Measurements from ENCODE around the gene SELENOW.
"Not testable (repeated sequence)": the region's sequence is repeated elsewhere in the genome, so short reads cannot be mapped to it uniquely, and the experiment has no call there.

Gene SELENOW

DNA sequence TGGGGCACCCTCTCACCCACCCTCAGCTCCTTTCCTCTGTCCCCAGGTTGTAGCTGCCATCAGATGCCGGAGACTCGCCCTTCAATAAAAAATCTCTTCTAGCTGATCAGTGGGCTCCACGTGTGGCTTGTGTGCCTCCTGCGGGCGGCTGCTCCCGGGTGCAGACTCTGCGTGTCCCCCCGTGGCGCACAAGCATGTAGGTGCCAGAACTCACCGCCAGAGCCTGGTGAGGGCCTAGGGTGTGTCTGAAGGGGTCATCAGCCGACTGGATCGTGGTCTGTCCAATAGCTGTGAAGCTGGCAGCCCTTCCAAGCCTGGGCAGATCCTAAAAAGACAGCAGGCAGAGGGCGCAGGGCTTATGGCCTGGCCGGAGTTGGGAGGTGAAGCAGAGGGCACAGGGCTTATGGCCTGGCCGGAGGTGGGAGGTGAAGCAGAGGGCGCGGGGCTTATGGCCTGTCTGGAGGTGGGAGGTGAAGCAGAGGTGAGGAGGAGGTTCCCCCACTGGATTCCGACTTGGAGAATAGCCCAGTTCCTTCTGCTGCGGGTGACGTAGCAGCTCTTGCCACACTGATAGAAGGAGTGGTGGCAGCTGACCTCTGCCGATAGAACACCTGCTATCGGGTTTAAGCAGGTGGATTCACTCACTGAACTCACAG is 21.4 kb upstream of the SELENOW start:
- DNase-seq (ENCODE audit: low spot score) = no peak

GRCh38 chr19:47757617-47758442 is 20.7 kb upstream of the SELENOW start:
- DNase-seq (ENCODE audit: low spot score) = no peak

- no peak for DNase-seq (ENCODE audit: low spot score)
Measured at GRCh38 chr19:47758443-47758804, 20.1 kb upstream of the SELENOW start.

DNA sequence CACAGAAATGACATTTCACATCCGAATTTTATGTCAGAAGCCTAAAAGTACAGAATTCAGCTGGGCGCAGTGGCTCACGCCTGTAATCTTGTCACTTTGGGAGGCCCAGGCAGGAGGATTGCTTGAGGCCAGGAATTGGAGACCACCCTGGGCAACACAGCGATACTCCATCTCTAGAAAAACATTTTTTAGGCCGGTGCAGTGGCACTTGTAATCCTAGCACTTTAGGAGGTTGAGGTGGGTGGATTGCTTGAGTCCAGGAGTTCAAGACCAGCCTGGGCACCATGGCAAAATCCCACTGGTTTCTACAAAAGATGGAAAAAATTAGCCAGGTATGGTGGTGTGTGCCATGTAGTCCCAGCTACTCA is 17.9 kb upstream of the SELENOW start:
- no peak for DNase-seq (ENCODE audit: low spot score)

DNA sequence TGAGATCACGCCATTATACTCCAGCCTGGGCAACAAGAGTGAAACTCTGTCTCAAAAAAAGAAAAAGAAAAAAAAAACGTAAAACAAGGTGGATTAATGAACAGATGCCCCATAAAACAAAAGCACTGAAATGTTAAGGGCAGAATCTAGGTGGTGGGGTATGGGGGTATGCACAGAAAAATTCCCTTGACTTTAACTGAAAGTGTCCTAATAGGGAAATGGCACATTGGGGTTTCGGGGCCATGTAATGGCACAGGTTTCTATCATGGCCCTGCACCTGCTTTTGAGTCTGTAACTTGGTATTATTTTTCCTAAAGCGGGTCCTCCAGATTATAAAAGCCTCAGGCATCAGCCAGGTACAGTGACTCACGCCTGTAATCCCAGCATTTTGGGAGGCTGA is 16.9 kb upstream of the SELENOW start:
- DNase-seq (ENCODE audit: low spot score) = no peak

- DNase-seq (ENCODE audit: low spot score) = no peak
Measured at GRCh38 chr19:47762151-47762550, 16.4 kb upstream of the SELENOW start.

DNA sequence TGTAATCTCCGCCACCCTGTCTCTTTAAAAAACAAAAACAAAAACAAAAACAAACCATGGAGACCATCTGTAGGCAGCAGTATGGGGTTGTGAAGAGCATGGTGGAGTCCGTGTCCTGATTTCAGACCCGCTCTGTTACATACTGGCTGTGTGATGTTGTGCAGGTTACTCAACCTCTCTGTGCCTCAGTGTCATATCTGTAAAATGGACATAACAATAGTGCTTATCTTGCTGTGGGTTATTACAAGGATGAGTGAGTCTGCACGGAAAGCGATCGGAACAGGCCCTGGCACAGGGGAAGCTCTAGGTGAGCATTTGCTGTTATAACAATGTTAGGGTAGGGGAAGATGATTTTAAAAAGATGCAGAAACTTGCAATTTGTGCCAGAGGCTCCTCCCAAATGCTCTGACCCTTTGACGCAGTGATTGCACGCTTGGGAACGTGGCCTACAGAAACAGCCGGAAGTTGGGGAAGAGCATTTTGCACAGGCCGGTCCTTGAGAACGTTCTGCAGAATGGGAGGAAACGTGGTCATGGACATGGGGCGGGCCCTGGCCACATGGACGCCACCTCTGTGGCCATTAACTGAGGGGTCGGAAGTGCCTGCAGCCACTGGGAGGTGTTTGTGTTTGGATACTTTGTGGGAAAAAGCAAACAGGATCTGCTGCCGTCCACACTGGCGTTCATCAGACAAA is 15.7 kb upstream of the SELENOW start:
- no peak for DNase-seq (ENCODE audit: low spot score)

- not testable (repeated sequence) for DNase-seq (ENCODE audit: low spot score)
Measured at GRCh38 chr19:47764705-47765104, 13.8 kb upstream of the SELENOW start.

DNA sequence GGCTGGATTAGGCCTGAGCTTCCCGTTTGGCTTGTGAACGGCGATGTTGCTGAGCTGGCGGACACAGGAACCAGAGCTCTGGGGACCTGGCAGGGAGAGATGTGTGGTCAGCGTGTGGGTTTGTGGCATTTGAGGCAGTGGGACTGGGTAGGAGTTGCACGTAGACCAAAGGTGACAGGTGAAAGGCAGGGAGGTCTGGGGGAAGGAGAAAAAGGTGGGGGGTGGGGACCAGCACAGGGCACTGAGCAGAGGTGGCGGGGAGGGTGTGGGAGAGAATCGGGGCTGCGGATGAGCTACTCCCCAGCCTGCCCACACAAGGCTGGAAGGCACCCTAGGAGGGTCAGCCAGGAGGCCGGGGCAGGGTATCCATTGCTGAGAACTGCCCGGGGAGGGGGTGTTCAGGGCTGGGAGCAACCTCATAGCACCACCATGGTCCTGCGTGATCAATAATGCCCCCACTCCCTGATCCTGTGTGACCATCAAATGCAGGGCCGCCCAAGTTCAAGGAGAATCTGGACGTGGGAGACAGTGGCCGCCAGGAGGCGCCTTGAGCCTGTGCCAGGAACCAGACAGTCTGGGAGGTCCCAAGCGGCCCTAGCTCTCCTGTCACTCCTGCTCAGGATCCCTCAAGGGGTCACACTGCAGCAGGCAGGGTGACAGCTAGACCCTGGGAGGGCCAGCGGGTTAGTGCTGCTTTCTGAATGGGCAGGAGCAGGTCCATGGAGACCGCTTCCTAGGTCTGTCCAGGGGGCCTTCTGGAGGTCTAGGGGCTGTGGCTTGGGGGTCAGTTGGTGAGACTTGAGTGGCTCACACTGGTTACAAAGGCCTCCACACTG is 12.8 kb upstream of the SELENOW start:
- DNase-seq (ENCODE audit: low spot score) = peak; percentile 54

- DNase-seq (ENCODE audit: low spot score) = no peak
Measured at GRCh38 chr19:47766359-47766620, 12.2 kb upstream of the SELENOW start.

- DNase-seq (ENCODE audit: low spot score) = no peak
Measured at GRCh38 chr19:47766670-47767069, 11.8 kb upstream of the SELENOW start.

- no peak for DNase-seq (ENCODE audit: low spot score)
Measured at GRCh38 chr19:47767349-47767748, 11.2 kb upstream of the SELENOW start.

DNA sequence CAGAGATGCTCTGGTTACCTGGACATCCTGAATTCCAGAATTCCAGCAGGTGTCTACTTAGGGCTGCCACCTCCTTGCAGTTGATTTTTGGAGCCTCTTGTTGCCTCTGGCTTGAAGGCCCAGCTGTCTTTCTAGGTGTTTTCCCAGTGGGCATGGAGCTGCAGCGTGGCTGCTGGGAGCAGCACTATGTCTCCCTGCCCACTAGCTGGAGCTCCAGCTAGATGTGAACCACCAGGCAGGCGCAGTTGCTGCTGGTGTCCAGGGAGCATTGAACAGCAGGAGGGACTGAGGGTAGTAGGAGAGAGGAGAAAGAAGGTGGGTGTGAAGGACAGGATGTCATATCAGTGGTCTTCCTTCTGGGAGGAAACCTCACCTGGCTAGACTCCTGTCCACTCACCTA is 9.9 kb upstream of the SELENOW start:
- no peak for DNase-seq (ENCODE audit: low spot score)

DNA sequence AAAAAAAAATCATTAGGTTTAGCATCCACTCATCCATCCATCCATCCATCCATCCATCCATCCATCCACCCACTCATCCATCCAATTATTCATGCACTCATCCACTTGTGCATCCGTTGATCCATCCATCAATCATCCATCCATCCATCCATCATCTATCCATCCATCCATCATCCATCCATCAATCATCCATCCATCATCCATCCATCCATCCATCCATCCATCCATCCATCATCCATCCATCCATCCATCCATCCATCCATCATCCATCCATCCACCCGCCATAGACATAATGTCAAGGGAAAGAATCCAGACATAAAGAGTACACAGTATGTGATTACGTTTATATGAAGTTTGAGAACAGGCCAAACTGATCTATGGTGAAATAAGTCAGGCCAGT is 9.0 kb upstream of the SELENOW start:
- DNase-seq (ENCODE audit: low spot score) = no peak

DNA sequence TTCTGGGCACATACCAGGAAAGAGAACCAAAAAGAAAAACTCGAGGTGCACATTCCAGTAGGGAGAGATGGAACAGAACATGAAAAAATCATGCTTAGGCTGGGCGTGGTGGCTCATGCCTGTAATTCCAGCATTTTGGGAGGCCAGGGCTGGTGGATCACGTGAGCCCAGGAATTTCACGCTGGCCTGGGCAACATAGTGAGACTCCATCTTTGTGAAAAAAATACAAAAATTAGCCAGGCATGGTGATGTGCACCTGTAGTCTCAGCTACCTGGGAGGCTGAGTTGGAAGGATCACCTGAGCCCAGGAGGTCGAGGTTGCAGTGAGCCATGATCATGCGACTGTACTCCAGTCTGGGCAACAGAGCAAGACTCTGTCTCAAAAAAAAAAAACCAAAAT is 7.2 kb upstream of the SELENOW start:
- DNase-seq (ENCODE audit: low spot score) = not testable (repeated sequence)

- DNase-seq (ENCODE audit: low spot score) = peak; percentile 58
Measured at GRCh38 chr19:47776568-47776967, 1.9 kb upstream of the SELENOW start.

- DNase-seq (ENCODE audit: low spot score) = not testable (repeated sequence)
Measured at GRCh38 chr19:47777245-47778048, 1.1 kb upstream of the SELENOW start.

GRCh38 chr19:47778954-47779351 is 450 bp downstream of the SELENOW start:
- no peak for DNase-seq (ENCODE audit: low spot score)

GRCh38 chr19:47779524-47780214 is 1.2 kb downstream of the SELENOW start:
- DNase-seq (ENCODE audit: low spot score) = no peak

DNA sequence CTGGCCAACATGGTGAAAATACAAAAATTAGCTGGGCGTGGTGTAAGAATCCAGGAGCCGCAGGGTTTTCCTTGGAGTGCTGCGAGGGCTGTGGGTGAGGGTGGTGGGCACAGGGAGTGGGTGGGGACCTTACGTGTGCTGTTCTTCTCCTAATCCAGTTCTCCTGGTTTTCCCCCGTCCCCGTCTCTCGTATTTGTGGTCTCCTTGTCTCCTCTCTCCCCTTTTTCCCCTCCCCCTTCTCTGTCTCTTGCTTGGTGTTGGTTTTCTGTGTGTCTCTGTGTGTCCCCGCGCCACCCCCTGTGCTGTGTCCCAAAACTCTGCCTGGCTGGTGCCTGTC is 1.7 kb downstream of the SELENOW start:
- DNase-seq (ENCODE audit: low spot score) = no peak

DNA sequence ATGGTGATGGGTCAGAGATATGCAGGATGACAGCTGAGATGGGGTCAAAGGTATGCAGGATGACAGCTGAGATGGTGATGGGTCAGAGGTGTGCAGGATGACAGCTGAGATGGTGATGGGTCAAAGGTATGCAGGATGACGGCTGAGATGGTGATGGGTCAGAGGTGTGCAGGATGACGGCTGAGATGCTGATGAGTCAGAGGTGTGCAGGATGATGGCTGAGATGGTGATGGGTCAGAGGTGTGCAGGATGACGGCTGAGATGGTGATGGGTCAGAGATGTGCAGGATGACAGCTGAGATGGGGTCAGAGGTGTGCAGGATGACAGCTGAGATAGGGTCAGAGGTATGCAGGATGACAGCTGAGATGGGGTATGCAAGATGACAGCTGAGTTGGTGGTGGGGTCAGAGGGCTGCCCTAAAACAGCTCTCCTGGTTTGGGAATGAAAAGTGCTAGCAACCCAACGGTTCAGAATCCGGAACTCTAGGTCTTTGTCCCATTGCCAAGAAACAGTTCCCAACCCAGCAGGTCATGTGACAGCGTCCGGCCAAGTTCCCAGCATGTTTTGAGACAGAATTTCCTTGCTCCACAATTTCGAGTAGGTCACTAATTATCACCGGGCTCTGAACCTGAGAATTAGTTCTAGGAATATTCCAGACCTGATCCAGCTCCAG is 3.2 kb downstream of the SELENOW start:
- DNase-seq (ENCODE audit: low spot score) = no peak

Measured in kidney tubule cell (primary cell).